ENCODE measurements around the gene TBX20.
A peak's percentile ranks its signal among the peaks of the same experiment; 100 is the strongest.

The TBX20 gene

DNA sequence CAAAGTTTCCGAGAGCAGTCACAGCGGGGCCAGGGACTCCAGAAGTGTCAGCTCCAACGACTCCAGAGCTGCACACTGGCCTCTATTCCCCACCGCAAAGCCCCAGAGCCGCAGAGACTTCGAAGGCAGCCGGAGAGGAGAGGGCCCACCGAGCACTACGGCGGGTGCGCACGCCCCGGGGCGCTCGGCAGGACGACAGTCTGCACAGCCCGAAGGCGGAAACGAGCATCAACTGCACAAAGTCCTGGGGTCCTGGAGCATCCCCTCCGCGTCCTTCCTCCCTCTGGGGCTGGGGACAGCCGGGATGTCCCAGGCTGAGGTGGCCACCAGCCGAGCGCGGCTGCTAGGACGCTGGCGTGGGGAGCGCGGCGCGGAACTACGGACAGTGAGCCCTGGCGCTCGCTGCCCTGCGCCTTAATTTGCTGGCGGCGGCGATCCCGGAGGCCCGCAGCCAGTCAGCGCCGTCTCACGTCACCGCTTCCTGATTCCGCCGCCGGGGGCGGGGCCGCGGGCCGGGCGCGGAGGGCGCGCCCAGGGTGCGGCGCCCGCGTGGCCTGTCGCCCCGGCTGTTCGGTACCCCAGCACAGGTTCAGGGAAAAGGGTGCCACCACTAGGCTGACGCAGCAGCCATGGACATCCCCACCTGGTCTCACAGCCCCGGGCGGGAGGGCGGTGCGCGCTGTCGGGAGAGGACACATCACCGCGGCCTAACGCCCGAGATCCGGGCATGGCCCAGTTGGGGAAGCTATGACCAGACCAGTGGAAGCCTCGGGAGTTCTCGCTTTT, at the start of gene TBX20:
Gene TBX20 (minus strand): TSS at position 391 of the 786 bp plus-strand sequence. CDS start 480 bp downstream, outside the sequence.
- Histone ChIP-seq H3K9ac (ENCODE audit: low read length in 2 of 2) (no peak within 1 kb of the TSS), H3K4me1 (ENCODE audit: control insufficient read depth, insufficient read depth, low read length) (peaks cover 18% of the 10 kb centered on the region), H3K27me3 (ENCODE audit: control insufficient read depth in 1 of 2, insufficient read depth in 2 of 2, low read length in 2 of 2) (peaks cover 87 to 96% of the 10 kb centered on the region in 2 donors), H3K27ac (ENCODE audit: low read length) (no peak within 1 kb of the TSS), H3K36me3 (ENCODE audit: control insufficient read depth in 2 of 2, insufficient read depth in 2 of 2, low read length in 2 of 2) (no peaks in the 10 kb centered on the region), H3K9me3 (ENCODE audit: control insufficient read depth in 2 of 2, low read length in 2 of 2) (no peaks in the 10 kb centered on the region), H3K4me3 (ENCODE audit: low read length in 2 of 2) (peak within 1 kb of the TSS; percentile 52 to 68)

DNA sequence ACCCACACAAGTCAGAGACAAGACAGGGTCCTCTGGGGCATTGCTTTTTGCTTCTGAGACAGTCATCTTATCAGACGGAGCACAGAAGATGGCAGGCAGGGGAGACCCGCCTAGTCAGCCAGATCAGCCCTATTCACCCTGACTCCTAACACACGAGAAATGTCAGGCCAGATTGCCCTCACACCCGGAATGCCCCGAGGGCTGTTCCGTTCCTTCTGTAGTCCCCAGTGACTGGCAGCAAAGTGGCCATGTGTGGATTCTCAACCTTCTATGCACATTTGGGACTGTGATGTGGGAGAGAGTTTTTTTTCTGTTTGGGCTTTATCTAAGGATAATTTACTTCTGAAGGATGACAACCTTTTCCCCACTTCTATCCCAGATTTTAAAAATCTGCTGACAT, 35.5 kb upstream of the TBX20 start:
- no peak overlapping the region for H3K4me3 ChIP-seq (ENCODE audit: low read length in 2 of 2)
- peaks cover 0 to 5% of the 10 kb centered on the region in 2 donors for H3K9me3 ChIP-seq (ENCODE audit: control insufficient read depth in 2 of 2, low read length in 2 of 2)
- no peak overlapping the region for H3K9ac ChIP-seq (ENCODE audit: low read length in 2 of 2)
- H3K4me1 ChIP-seq (ENCODE audit: control insufficient read depth, insufficient read depth, low read length), result no peaks in the 10 kb centered on the region
- H3K27me3 ChIP-seq (ENCODE audit: control insufficient read depth in 1 of 2, insufficient read depth in 2 of 2, low read length in 2 of 2), result no peaks in the 10 kb centered on the region
- H3K27ac ChIP-seq (ENCODE audit: low read length), result no peak overlapping the region
- H3K36me3 ChIP-seq (ENCODE audit: control insufficient read depth in 2 of 2, insufficient read depth in 2 of 2, low read length in 2 of 2), result no peaks in the 10 kb centered on the region

GRCh38 chr7:35286986-35287385, 33.1 kb upstream of the TBX20 start:
- H3K27ac ChIP-seq (ENCODE audit: low read length), result no peak overlapping the region

DNA sequence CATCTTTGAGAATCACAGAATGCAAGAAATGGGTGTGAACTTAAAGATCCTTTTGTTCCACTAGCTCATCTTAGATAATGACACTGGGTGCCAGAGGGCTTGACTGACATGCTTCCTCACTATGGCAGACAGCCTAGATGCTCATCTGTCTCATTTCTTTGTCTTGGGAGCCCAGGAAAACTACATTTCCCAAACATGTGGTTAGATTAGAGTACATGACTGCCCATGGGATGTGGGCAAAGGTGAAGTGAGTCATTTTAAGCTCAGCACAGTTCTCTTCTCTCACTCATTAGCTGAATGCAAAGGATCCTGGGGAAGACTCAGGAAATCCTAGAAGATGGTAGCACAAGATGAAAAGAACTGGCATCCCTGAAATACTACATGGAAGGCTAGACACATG, 32.5 kb upstream of the TBX20 start:
- H3K36me3 ChIP-seq (ENCODE audit: control insufficient read depth in 2 of 2, insufficient read depth in 2 of 2, low read length in 2 of 2), result no peaks in the 10 kb centered on the region
- H3K9ac ChIP-seq (ENCODE audit: low read length in 2 of 2), result no peak overlapping the region
- H3K9me3 ChIP-seq (ENCODE audit: control insufficient read depth in 2 of 2, low read length in 2 of 2), result no peaks in the 10 kb centered on the region
- no peak overlapping the region for H3K4me3 ChIP-seq (ENCODE audit: low read length in 2 of 2)
- H3K27ac ChIP-seq (ENCODE audit: low read length), result no peak overlapping the region
- no peaks in the 10 kb centered on the region for H3K27me3 ChIP-seq (ENCODE audit: control insufficient read depth in 1 of 2, insufficient read depth in 2 of 2, low read length in 2 of 2)
- H3K4me1 ChIP-seq (ENCODE audit: control insufficient read depth, insufficient read depth, low read length), result no peaks in the 10 kb centered on the region

More at GRCh38 chr7:35286986-35287385, 33.1 kb upstream of the TBX20 start:
- H3K4me3 ChIP-seq (ENCODE audit: low read length in 2 of 2), result no peak overlapping the region
- H3K9ac ChIP-seq (ENCODE audit: low read length in 2 of 2), result no peak overlapping the region
- H3K36me3 ChIP-seq (ENCODE audit: control insufficient read depth in 2 of 2, insufficient read depth in 2 of 2, low read length in 2 of 2), result no peaks in the 10 kb centered on the region
- no peaks in the 10 kb centered on the region for H3K27me3 ChIP-seq (ENCODE audit: control insufficient read depth in 1 of 2, insufficient read depth in 2 of 2, low read length in 2 of 2)
- H3K9me3 ChIP-seq (ENCODE audit: control insufficient read depth in 2 of 2, low read length in 2 of 2), result no peaks in the 10 kb centered on the region
- no peaks in the 10 kb centered on the region for H3K4me1 ChIP-seq (ENCODE audit: control insufficient read depth, insufficient read depth, low read length)

DNA sequence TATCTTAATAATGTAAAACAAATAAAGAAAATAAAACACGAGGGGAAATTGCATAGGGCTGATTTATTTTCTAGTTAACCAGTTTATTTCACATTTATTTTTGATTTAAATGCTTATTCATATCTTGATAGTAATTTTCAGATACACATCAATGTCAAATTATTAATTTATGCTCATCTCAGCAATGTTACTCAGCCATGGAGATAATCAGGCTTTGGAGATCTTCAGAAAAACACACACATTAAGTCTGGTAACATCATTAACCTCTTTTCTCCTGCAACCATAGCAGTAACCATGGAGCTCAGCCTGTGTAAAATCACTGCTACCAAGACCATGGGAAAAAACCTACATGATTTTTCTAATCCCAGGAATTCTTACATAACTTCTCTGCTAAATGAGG, 31.9 kb upstream of the TBX20 start:
- no peaks in the 10 kb centered on the region for H3K9me3 ChIP-seq (ENCODE audit: control insufficient read depth in 2 of 2, low read length in 2 of 2)
- H3K9ac ChIP-seq (ENCODE audit: low read length in 2 of 2), result no peak overlapping the region
- no peaks in the 10 kb centered on the region for H3K36me3 ChIP-seq (ENCODE audit: control insufficient read depth in 2 of 2, insufficient read depth in 2 of 2, low read length in 2 of 2)
- H3K27ac ChIP-seq (ENCODE audit: low read length), result no peak overlapping the region
- H3K27me3 ChIP-seq (ENCODE audit: control insufficient read depth in 1 of 2, insufficient read depth in 2 of 2, low read length in 2 of 2), result no peaks in the 10 kb centered on the region
- no peaks in the 10 kb centered on the region for H3K4me1 ChIP-seq (ENCODE audit: control insufficient read depth, insufficient read depth, low read length)
- no peak overlapping the region for H3K4me3 ChIP-seq (ENCODE audit: low read length in 2 of 2)

DNA sequence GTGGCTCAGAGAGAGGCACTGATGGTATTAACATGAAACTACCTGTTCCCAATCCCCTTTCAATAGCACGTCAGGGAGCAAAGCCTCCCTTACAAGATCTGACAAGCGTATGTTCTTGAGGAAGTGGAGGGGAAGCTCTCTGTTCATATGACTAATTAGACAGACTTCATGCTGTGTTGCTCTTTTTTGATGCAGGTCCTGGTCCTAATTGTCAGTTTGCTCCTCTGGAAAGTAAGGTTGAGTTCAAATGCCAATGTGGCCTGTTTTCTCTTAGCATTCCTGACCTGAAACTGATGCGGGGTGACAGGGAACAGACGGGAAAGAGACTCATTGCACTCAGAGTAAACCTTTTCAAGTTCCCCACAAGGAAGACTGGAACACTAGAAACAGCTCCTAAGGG, 27.0 kb upstream of the TBX20 start:
- Histone ChIP-seq H3K9me3 (ENCODE audit: control insufficient read depth in 2 of 2, low read length in 2 of 2) (no peaks in the 10 kb centered on the region), H3K27ac (ENCODE audit: low read length) (no peak overlapping the region), H3K4me3 (ENCODE audit: low read length in 2 of 2) (no peak overlapping the region), H3K36me3 (ENCODE audit: control insufficient read depth in 2 of 2, insufficient read depth in 2 of 2, low read length in 2 of 2) (no peaks in the 10 kb centered on the region), H3K9ac (ENCODE audit: low read length in 2 of 2) (no peak overlapping the region), H3K27me3 (ENCODE audit: control insufficient read depth in 1 of 2, insufficient read depth in 2 of 2, low read length in 2 of 2) (no peaks in the 10 kb centered on the region), H3K4me1 (ENCODE audit: control insufficient read depth, insufficient read depth, low read length) (no peaks in the 10 kb centered on the region)

GRCh38 chr7:35277359-35277758, 23.5 kb upstream of the TBX20 start:
- Histone ChIP-seq H3K4me3 (ENCODE audit: low read length in 2 of 2) (no peak overlapping the region), H3K27me3 (ENCODE audit: control insufficient read depth in 1 of 2, insufficient read depth in 2 of 2, low read length in 2 of 2) (no peaks in the 10 kb centered on the region), H3K4me1 (ENCODE audit: control insufficient read depth, insufficient read depth, low read length) (no peaks in the 10 kb centered on the region), H3K9ac (ENCODE audit: low read length in 2 of 2) (no peak overlapping the region), H3K27ac (ENCODE audit: low read length) (no peak overlapping the region), H3K36me3 (ENCODE audit: control insufficient read depth in 2 of 2, insufficient read depth in 2 of 2, low read length in 2 of 2) (no peaks in the 10 kb centered on the region), H3K9me3 (ENCODE audit: control insufficient read depth in 2 of 2, low read length in 2 of 2) (no peaks in the 10 kb centered on the region)

GRCh38 chr7:35272246-35272645, 18.3 kb upstream of the TBX20 start:
- no peaks in the 10 kb centered on the region for H3K36me3 ChIP-seq (ENCODE audit: control insufficient read depth in 2 of 2, insufficient read depth in 2 of 2, low read length in 2 of 2)
- H3K4me3 ChIP-seq (ENCODE audit: low read length in 2 of 2), result no peak overlapping the region
- H3K4me1 ChIP-seq (ENCODE audit: control insufficient read depth, insufficient read depth, low read length), result peaks cover 7% of the 10 kb centered on the region
- H3K27ac ChIP-seq (ENCODE audit: low read length), result no peak overlapping the region
- H3K9ac ChIP-seq (ENCODE audit: low read length in 2 of 2), result no peak overlapping the region
- H3K27me3 ChIP-seq (ENCODE audit: control insufficient read depth in 1 of 2, insufficient read depth in 2 of 2, low read length in 2 of 2), result no peaks in the 10 kb centered on the region
- no peaks in the 10 kb centered on the region for H3K9me3 ChIP-seq (ENCODE audit: control insufficient read depth in 2 of 2, low read length in 2 of 2)

DNA sequence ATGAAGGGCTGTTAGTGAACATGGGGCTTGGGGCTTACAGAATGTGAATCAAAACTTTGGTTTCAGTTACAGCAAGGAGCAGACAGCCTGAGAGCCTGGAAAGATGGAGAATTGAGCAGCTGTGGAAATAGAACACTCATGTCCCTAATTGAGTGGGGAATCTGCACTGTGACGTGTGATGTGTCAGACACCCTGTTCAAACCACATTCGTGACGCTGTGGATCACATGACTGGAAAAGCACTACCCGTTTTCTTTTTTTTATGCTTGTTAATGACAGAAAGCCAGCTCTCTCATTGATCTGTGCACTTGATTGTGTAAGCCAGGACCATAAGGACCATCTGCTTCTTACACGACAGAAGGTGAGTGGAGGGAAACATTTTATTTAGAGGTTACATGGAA, 15.1 kb upstream of the TBX20 start:
- Histone ChIP-seq H3K9ac (ENCODE audit: low read length in 2 of 2) (no peak overlapping the region), H3K36me3 (ENCODE audit: control insufficient read depth in 2 of 2, insufficient read depth in 2 of 2, low read length in 2 of 2) (no peaks in the 10 kb centered on the region), H3K27ac (ENCODE audit: low read length) (no peak overlapping the region), H3K27me3 (ENCODE audit: control insufficient read depth in 1 of 2, insufficient read depth in 2 of 2, low read length in 2 of 2) (no peaks in the 10 kb centered on the region), H3K9me3 (ENCODE audit: control insufficient read depth in 2 of 2, low read length in 2 of 2) (no peaks in the 10 kb centered on the region), H3K4me3 (ENCODE audit: low read length in 2 of 2) (no peak overlapping the region), H3K4me1 (ENCODE audit: control insufficient read depth, insufficient read depth, low read length) (peaks cover 8% of the 10 kb centered on the region)

GRCh38 chr7:35267411-35267810, 13.5 kb upstream of the TBX20 start:
- Histone ChIP-seq H3K27ac (ENCODE audit: low read length) (no peak overlapping the region), H3K4me1 (ENCODE audit: control insufficient read depth, insufficient read depth, low read length) (peaks cover 8% of the 10 kb centered on the region), H3K9me3 (ENCODE audit: control insufficient read depth in 2 of 2, low read length in 2 of 2) (no peaks in the 10 kb centered on the region), H3K4me3 (ENCODE audit: low read length in 2 of 2) (no peak overlapping the region), H3K27me3 (ENCODE audit: control insufficient read depth in 1 of 2, insufficient read depth in 2 of 2, low read length in 2 of 2) (peaks cover 0 to 4% of the 10 kb centered on the region in 2 donors), H3K9ac (ENCODE audit: low read length in 2 of 2) (no peak overlapping the region), H3K36me3 (ENCODE audit: control insufficient read depth in 2 of 2, insufficient read depth in 2 of 2, low read length in 2 of 2) (no peaks in the 10 kb centered on the region)

GRCh38 chr7:35263396-35263795, 9.5 kb upstream of the TBX20 start:
- Histone ChIP-seq H3K27ac (ENCODE audit: low read length) (no peak overlapping the region), H3K9me3 (ENCODE audit: control insufficient read depth in 2 of 2, low read length in 2 of 2) (no peaks in the 10 kb centered on the region), H3K4me3 (ENCODE audit: low read length in 2 of 2) (no peak overlapping the region), H3K36me3 (ENCODE audit: control insufficient read depth in 2 of 2, insufficient read depth in 2 of 2, low read length in 2 of 2) (no peaks in the 10 kb centered on the region), H3K4me1 (ENCODE audit: control insufficient read depth, insufficient read depth, low read length) (peaks cover 10% of the 10 kb centered on the region), H3K27me3 (ENCODE audit: control insufficient read depth in 1 of 2, insufficient read depth in 2 of 2, low read length in 2 of 2) (peaks cover 36 to 43% of the 10 kb centered on the region in 2 donors), H3K9ac (ENCODE audit: low read length in 2 of 2) (no peak overlapping the region)
